K562 (cell line): ENCODE data around the gene CD84.

Source experiments
- POLR2A ChIP-seq: fragments of 450-650 bp; conservative IDR thresholded peaks from 2 replicates; pipeline ENCODE4 v1.6.1; 2016
- POLR2G ChIP-seq: fragments of 200-400 bp; formaldehyde crosslinking; IDR thresholded peaks from 2 replicates; pipeline ENCODE4 v1.6.1; 2017; ENCODE audit warnings: low read depth, mild to moderate bottlenecking, antibody characterized with exemption, low read length, moderate library complexity
- RFX5 ChIP-seq: IDR thresholded peaks from 2 replicates; pipeline ENCODE4 v1.6.1; 2011; ENCODE audit warnings: low read depth, mild to moderate bottlenecking, improper control_type of control experiment, low read length
- SMAD1 ChIP-seq: fragments of 150-350 bp; IDR thresholded peaks from 2 replicates; pipeline ENCODE4 v1.6.1; 2014; ENCODE audit warnings: low read length, low read depth; ENCODE audit not compliant: partially characterized antibody
- TCF7 ChIP-seq: sonication (generic); IDR thresholded peaks from 2 replicates; pipeline ENCODE4 v1.6.1; 2016; ENCODE audit warnings: antibody characterized with exemption, borderline replicate concordance
- ZFP1 ChIP-seq: fragments of 450-650 bp; formaldehyde crosslinking; IDR thresholded peaks from 2 replicates; pipeline ENCODE4 v1.4.0; 2020; ENCODE audit warnings: mild to moderate bottlenecking, mixed read lengths
- ZNF24 ChIP-seq: fragments of 450-650 bp; IDR thresholded peaks from 2 replicates; pipeline ENCODE4 v1.6.1; 2016
- ZNF354B ChIP-seq: fragments of 250-450 bp; sonication (Bioruptor Pico); IDR thresholded peaks from 2 replicates; pipeline ENCODE4 v1.4.0; 2020
- ZNF584 ChIP-seq: fragments of 200-800 bp; sonication (Bioruptor generic); IDR thresholded peaks from 2 replicates; pipeline ENCODE4 v1.6.1; 2016; ENCODE audit warnings: low read depth, mild to moderate bottlenecking, missing genetic modification characterization, missing compliant biosample characterization

DNA sequence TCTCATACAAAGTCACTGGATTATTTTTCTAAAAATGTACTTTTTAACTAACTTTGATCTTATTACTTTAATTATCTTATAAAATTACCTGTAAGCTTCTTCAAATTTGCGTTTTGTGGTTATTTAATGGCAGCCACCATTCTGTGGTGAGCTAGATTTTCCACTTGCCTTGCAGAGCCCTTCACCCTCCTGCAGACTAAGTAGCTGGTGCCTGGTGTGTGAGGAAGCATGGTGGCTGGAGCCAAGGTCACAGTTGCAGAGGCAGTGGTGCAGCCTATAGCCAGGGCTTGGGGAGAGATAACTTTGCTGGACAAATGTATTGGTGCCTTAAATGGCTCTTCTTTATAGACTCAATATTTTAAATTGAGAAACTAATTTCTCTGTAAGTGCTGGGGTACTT lies 11.2 kb upstream of the CD84 start:
- TF ChIP-seq RFX5 (no peak), ZNF24 (no peak), SMAD1 (no peak), TCF7 (no peak), ZFP1 (CRISPR knock-in tag) (no peak), ZNF354B (CRISPR knock-in tag) (no peak), POLR2A (no peak), POLR2G (no peak), ZNF584 (no peak)
